ENCODE data around the gene SEC61B. TPM values are rescaled to one million over a fixed set of nuclear protein-coding genes. Genes with fewer than 3 reads are reported as not detected.

SEC61B gene
- total and polyA plus RNA-seq, 9 of the 15 experiments (the other 6 are each of a cell fraction or from before 2014, with no cell fraction given): 57.8 to 262 (median 172) TPM

GRCh38 chr9:99259231-99259918 lies 37.3 kb downstream of the SEC61B start (continued):
- peak; percentile 73 for TF ChIP-seq TFAP4 (CRISPR knock-in tag; IDR thresholded peaks at IDR 0.05; ENCODE audit: borderline replicate concordance)
- peak; percentile 82 for TF ChIP-seq CEBPB (tag; IDR thresholded peaks at IDR 0.05)
- TF ChIP-seq NRF1 (conservative IDR thresholded peaks at IDR 0.05 in 1 of 2, IDR thresholded peaks at IDR 0.05 in 1 of 2): 0 out of 4 replicates have a peak, but pooled peaks have one; percentile 7 to 14
- no peak for TF ChIP-seq ATF1 (CRISPR knock-in tag; IDR thresholded peaks at IDR 0.05)
- TF ChIP-seq ATF1 (tag; IDR thresholded peaks at IDR 0.05): peak; percentile 58
- TF ChIP-seq RAD51 (IDR thresholded peaks at IDR 0.05; ENCODE audit: borderline replicate concordance, low read depth): peak; percentile 67
- peak; percentile 95 for TF ChIP-seq MGA (IDR thresholded peaks at IDR 0.05)
- no peak for TF ChIP-seq CLOCK (CRISPR knock-in tag; IDR thresholded peaks at IDR 0.05; ENCODE audit: borderline replicate concordance)
- TF ChIP-seq ETV1 (tag; conservative IDR thresholded peaks at IDR 0.05; ENCODE audit: low read depth): peak; percentile 32; the same call in 1 of the 2 replicates
- TF ChIP-seq ZBTB26 (CRISPR knock-in tag; IDR thresholded peaks at IDR 0.05): no peak
- TF ChIP-seq ZSCAN29 (IDR thresholded peaks at IDR 0.05): no peak
